ENCODE results near the gene OPTC. TPM values are rescaled to one million over a fixed set of nuclear protein-coding genes. Genes with fewer than 3 reads are reported as not detected.
A peak's percentile ranks its signal among the peaks of the same experiment; 100 is the strongest.
"Not testable (repeated sequence)": the region's sequence is repeated elsewhere in the genome, so short reads cannot be mapped to it uniquely, and the experiment has no call there.

Gene OPTC
- total RNA-seq, 3 donors from 2014 or later = not detected

DNA sequence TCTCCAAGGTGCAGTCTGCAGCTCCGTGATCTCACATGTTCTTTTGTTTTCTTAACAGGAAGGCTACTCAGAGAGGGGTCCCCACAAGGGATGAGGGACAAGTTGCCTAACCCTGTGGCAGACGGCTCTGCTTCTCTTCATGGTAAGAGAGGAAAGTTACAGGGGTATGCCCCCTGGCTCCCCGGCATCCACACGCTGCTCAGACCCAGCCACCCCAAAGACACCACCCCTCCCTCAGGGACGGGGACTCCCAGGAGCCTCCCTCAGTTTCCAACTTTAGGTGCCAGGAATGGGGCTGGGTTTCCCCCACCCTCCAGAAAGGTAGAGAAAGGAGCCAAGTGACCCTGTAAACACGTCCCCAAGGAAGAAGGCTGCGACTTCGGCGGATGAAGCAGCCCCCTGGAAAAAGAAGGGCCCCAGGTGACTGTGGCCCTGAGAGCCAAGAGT is 19.7 kb downstream of the OPTC start:
- TF ChIP-seq CTCF (IDR thresholded peaks at IDR 0.05) (no peak), POLR2AphosphoS5 (IDR thresholded peaks at IDR 0.05) (no peak), POLR2A (IDR thresholded peaks at IDR 0.05) (no peak)
- intact Hi-C loops (cut with DNase I; ENCODE audit: low total_unique reads) = no loop called here
- Histone ChIP-seq H3K4me3 (no peak overlapping the region), H3K27ac (peak overlapping the region in 1 of 2 donors; percentile 59), H3K4me1 (peaks cover 3% of the 10 kb centered on the region in 2 donors), H3K36me3 (no peaks in the 10 kb centered on the region), H3K9me3 (no peaks in the 10 kb centered on the region), H3K27me3 (no peaks in the 10 kb centered on the region)
- DNase-seq (ENCODE audit: low spot score in 2 of 2) = no peak

DNA sequence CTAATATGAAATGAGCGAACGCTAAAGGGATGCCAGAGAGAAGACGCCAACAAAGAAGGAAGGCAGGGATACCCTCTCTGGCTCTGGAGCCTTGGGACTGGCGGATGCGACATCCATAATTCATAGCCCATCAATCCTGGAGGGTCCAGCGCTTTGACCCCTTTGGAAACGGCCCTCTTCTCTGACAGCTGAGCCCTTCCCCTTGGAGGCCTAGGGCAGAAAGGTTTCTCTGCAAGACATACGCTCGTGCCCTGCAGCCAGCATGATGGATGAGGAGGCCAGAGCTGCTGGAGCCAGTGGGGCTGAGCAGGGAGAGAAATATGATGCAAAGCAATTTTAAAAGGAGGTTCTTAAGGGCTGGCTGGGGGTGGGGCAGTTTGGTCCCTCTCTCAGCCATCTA is 22.2 kb downstream of the OPTC start:
- DNase-seq (ENCODE audit: low spot score in 2 of 2) = no peak
- Histone ChIP-seq H3K4me1 (peaks cover 3% of the 10 kb centered on the region in 2 donors), H3K9me3 (no peaks in the 10 kb centered on the region), H3K36me3 (no peaks in the 10 kb centered on the region), H3K27ac (no peak overlapping the region), H3K27me3 (no peaks in the 10 kb centered on the region), H3K4me3 (no peak overlapping the region)
- intact Hi-C loops (cut with DNase I; ENCODE audit: low total_unique reads) = no loop called here
- TF ChIP-seq CTCF (IDR thresholded peaks at IDR 0.05) (no peak), POLR2A (IDR thresholded peaks at IDR 0.05) (no peak), POLR2AphosphoS5 (IDR thresholded peaks at IDR 0.05) (no peak)

GRCh38 chr1:203516906-203517305 is 23.0 kb downstream of the OPTC start:
- DNase-seq (ENCODE audit: low spot score in 2 of 2) = no peak
- Histone ChIP-seq H3K4me3 (no peak overlapping the region), H3K4me1 (peaks cover 3% of the 10 kb centered on the region in 2 donors), H3K36me3 (no peaks in the 10 kb centered on the region), H3K27ac (no peak overlapping the region), H3K27me3 (no peaks in the 10 kb centered on the region), H3K9me3 (no peaks in the 10 kb centered on the region)
- TF ChIP-seq POLR2AphosphoS5 (IDR thresholded peaks at IDR 0.05) (no peak), POLR2A (IDR thresholded peaks at IDR 0.05) (no peak), CTCF (IDR thresholded peaks at IDR 0.05) (no peak)
- intact Hi-C loops (cut with DNase I; ENCODE audit: low total_unique reads) = no loop called here

DNA sequence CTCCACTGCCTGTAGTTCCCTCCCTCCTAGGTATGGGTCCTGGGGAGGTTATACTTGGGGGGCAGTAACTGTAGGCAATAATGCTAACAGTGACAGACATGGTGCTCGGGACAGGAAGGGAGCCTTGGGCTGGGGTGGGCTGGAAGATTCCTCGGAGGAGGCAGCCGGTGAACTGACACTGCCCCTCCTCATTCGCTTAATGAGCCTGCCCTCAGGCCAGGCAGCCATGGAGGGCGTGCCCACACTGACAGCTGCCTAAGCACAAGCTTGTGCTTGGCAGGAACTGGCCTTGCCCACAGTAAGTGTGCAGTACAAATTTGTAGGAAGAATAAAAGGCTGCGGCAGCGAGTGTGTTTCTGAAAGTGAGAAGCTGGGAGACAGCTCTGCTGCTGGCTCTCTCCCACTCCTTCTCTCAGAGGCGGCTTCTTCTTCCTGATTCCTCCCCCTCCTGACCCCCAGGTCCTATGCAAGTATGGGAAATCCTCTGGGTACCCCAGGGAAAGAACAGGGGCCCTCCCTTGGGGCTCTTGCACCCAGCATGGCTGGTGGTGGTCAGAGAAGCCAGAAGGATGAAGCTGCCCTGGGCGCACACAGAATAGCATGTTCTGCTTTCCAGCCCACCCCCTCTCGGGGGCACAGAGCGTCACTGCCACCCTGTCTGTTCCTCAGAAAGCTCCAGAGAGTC is 23.6 kb downstream of the OPTC start:
- Histone ChIP-seq H3K27ac (no peak overlapping the region), H3K4me3 (no peak overlapping the region), H3K4me1 (peaks cover 1 to 3% of the 10 kb centered on the region in 2 donors), H3K9me3 (no peaks in the 10 kb centered on the region), H3K36me3 (no peaks in the 10 kb centered on the region), H3K27me3 (no peaks in the 10 kb centered on the region)
- intact Hi-C loops (cut with DNase I; ENCODE audit: low total_unique reads) = no loop called here
- TF ChIP-seq POLR2AphosphoS5 (IDR thresholded peaks at IDR 0.05) (no peak), CTCF (IDR thresholded peaks at IDR 0.05) (no peak), POLR2A (IDR thresholded peaks at IDR 0.05) (no peak)
- DNase-seq (ENCODE audit: low spot score in 2 of 2) = no peak

- H3K27ac ChIP-seq; H3K4me1 ChIP-seq; DNase-seq (ENCODE audit: low spot score in 2 of 2); H3K36me3 ChIP-seq; H3K4me3 ChIP-seq; H3K27me3 ChIP-seq; intact Hi-C loops (cut with DNase I; ENCODE audit: low total_unique reads); H3K9me3 ChIP-seq: not testable (repeated sequence)
Measured at GRCh38 chr1:203518139-203518538, 24.2 kb downstream of the OPTC start.

Data from breast epithelium (tissue), 4 donors.